AG04450 (cell line): ENCODE data around the gene ABTB2. TPM values are rescaled to one million over a fixed set of nuclear protein-coding genes. Genes with fewer than 3 reads are reported as not detected.
"Not testable (repeated sequence)": the region's sequence is repeated elsewhere in the genome, so short reads cannot be mapped to it uniquely, and the experiment has no call there.

Source experiments
- CTCF ChIA-PET: fragments of 300-600, 350-600 bp; formaldehyde crosslinking; extraction: SDS; loops from one replicate; lab custom pipeline; 2022; ENCODE audit warnings: antibody characterized with exemption, inconsistent platforms; lab: Charles Lee
- POLR2A ChIA-PET: fragments of 350-600 bp; formaldehyde crosslinking; extraction: SDS; loops from one replicate; lab custom pipeline; 2021; ENCODE audit warnings: antibody characterized with exemption, inconsistent platforms; lab: Yijun Ruan, JAX
- DNase-seq: peaks from one replicate; pipeline ENCODE4 v3.0.0-alpha.2; 2011; ENCODE audit warnings: low read depth, low spot score
- H3K27ac ChIP-seq: one replicate; pipeline ENCODE4 v1.5.1; 2012; ENCODE audit warnings: low read depth, low read length, control low read depth
- H3K27me3 ChIP-seq: one replicate; pipeline ENCODE4 v1.6.0; 2012; ENCODE audit warnings: low read length; ENCODE audit not compliant: control insufficient read depth, insufficient read depth
- H3K4me3 ChIP-seq: 2 replicates; pipeline ENCODE4 v1.5.1; 2011; ENCODE audit warnings: mild to moderate bottlenecking, low read depth, low read length, control low read depth
- H3K9me3 ChIP-seq: 2 replicates; pipeline ENCODE4 v1.5.1; 2012; ENCODE audit warnings: low read length; ENCODE audit not compliant: control insufficient read depth, insufficient read depth
- CTCF ChIP-seq: IDR thresholded peaks from 2 replicates; pipeline ENCODE4 v1.5.1; 2011; ENCODE audit warnings: low read depth, low read length, control low read depth, inconsistent platforms
- polyA plus RNA-seq: library from polyadenylated mRNA; depleted of rRNA; stranded (reverse); fragments of >200 nt; gene quantifications from 2 replicates; pipeline ENCODE4 v1.2.3, GENCODE V29; 2011

ABTB2 gene
- polyA plus RNA-seq, 1 experiment, result 0.43 TPM

GRCh38 chr11:34394771-34395300 lies 37.0 kb upstream of the ABTB2 start:
- CTCF ChIA-PET, result no interaction called here
- DNase-seq, result no peak
- TF ChIP-seq CTCF, result no peak
- POLR2A ChIA-PET, result no interaction called here
- Histone ChIP-seq H3K27ac (no peak overlapping the region), H3K27me3 (no peaks in the 10 kb centered on the region), H3K4me3 (no peak overlapping the region), H3K9me3 (no peaks in the 10 kb centered on the region)

- Histone ChIP-seq H3K27ac (no peak overlapping the region), H3K4me3 (no peak overlapping the region), H3K9me3 (no peaks in the 10 kb centered on the region), H3K27me3 (no peaks in the 10 kb centered on the region)
- TF ChIP-seq CTCF, result no peak
- ChIA-PET CTCF (no interaction called here), POLR2A (no interaction called here)
- DNase-seq, result no peak
Observed at GRCh38 chr11:34387653-34388052, 29.8 kb upstream of the ABTB2 start.

GRCh38 chr11:34386356-34386755 lies 28.5 kb upstream of the ABTB2 start:
- H3K9me3 ChIP-seq, H3K4me3 ChIP-seq, H3K27ac ChIP-seq, H3K27me3 ChIP-seq, DNase-seq, CTCF ChIA-PET, POLR2A ChIA-PET: not testable (repeated sequence)

GRCh38 chr11:34382532-34383276 lies 24.9 kb upstream of the ABTB2 start:
- POLR2A ChIA-PET, result no interaction called here
- peaks cover 2% of the 10 kb centered on the region; the same call in 1 of the 2 replicates for H3K9me3 ChIP-seq
- H3K4me3 ChIP-seq, result no peak overlapping the region
- no peaks in the 10 kb centered on the region for H3K27me3 ChIP-seq
- CTCF ChIA-PET, result no interaction called here
- no peak for TF ChIP-seq CTCF
- H3K27ac ChIP-seq, result no peak overlapping the region
- DNase-seq, result no peak

GRCh38 chr11:34381775-34382174 lies 24.0 kb upstream of the ABTB2 start:
- H3K9me3 ChIP-seq, result peaks cover 11% of the 10 kb centered on the region
- POLR2A ChIA-PET, result no interaction called here
- CTCF ChIA-PET, result interaction anchor here (1.3 kb wide), 1 partner anchor 111 kb away, joined by 4 read pairs; no protein-coding TSS in a partner anchor
- no peak for DNase-seq
- H3K27me3 ChIP-seq, result no peaks in the 10 kb centered on the region
- no peak overlapping the region for H3K27ac ChIP-seq
- H3K4me3 ChIP-seq, result no peak overlapping the region
- no peak for TF ChIP-seq CTCF
